ENCODE results near the gene CPNE5. TPM values are rescaled to one million over a fixed set of nuclear protein-coding genes. Genes with fewer than 3 reads are reported as not detected.
"Not testable (repeated sequence)": the region's sequence is repeated elsewhere in the genome, so short reads cannot be mapped to it uniquely, and the experiment has no call there.

Gene CPNE5
- total RNA-seq, 2 experiments from 2014 or later: 1.2 to 1.7 TPM

DNA sequence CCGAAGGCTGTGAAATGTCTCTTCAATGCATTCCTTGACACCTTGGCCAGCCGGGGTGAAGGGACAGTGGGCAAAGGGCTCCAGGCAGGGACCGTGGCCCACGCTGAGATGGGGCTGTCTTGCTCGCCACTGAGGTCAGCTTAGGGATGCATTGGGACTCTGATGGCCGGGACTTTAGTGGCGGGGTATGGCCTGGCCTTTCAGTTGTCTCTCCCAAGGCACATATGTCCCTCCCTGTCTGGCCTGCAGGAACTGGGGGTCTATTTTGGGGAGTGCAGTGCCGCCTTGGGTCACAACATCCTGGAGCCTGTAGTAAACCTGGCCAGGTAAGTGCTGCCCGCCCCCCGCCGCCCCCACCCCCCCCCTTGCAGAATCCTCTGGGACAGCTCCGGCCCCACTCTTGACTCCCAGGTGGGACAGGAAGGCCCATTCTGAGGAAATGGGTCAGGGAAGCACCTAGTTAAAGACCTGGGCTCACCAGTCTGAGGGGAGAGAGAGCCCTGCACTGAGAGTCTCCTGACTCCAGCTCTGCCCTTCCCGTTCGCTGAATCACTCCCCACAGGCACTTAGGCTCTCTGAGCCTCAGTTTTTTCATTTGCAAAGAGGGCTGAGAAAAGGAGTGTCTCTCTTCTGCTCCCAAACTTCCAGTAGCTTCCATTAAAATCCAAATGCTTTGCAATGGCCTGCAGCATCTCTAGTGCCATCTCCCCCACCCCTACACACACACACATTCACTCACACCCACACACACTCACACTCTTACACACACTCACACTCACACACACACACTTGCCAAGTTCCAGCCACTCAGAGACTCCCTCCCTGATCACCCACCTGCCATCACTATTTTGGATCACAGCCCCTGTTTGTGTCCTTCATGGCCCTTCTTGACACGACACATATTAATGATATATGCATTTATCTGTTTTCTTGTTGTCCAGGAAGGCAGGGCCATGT, 108.5 kb downstream of the CPNE5 start:
- H3K9me3 Mint-ChIP-seq: no peaks in the 10 kb centered on the region
- DNase-seq: no peak
- CTCF ChIA-PET: interaction anchor here (1.6 to 4.7 kb wide), 2 partner anchors 29 to 116 kb away, joined by 4 to 20 read pairs; no protein-coding TSS in a partner anchor
- H3K36me3 Mint-ChIP-seq (ENCODE audit: low read depth): peaks cover 1% of the 10 kb centered on the region
- no peak overlapping the region for H3K4me3 Mint-ChIP-seq
- H3K4me1 Mint-ChIP-seq (ENCODE audit: low read depth): peaks cover 39% of the 10 kb centered on the region
- intact Hi-C loops (cut with micrococcal nuclease): no loop called here
- no peak overlapping the region for H3K27ac Mint-ChIP-seq
- no peaks in the 10 kb centered on the region for H3K27me3 Mint-ChIP-seq (ENCODE audit: low read depth)

DNA sequence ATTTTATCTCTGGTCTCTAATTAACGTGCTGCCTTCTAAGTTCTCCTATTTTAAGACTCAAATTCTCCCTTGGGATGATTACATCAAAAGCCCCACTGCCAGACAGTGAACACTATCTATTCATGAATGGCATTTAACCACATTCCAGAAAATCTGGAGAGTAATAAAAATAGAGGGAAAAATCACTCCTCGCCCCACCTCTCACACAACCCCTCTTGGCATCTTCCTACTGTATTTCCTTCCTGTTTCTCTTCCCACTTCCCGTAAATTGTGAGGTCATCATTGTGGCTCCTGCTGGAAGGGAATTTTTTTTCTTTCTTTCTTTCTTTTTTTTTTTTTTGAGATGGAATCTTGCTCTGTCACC, 110.1 kb downstream of the CPNE5 start:
- Mint-ChIP-seq H3K9me3 (no peaks in the 10 kb centered on the region), H3K4me3 (no peak overlapping the region), H3K27me3 (ENCODE audit: low read depth) (no peaks in the 10 kb centered on the region), H3K36me3 (ENCODE audit: low read depth) (no peaks in the 10 kb centered on the region), H3K4me1 (ENCODE audit: low read depth) (peaks cover 25% of the 10 kb centered on the region), H3K27ac (no peak overlapping the region)
- DNase-seq: no peak
- CTCF ChIA-PET: interaction anchor here (1.2 to 4.7 kb wide), 2 partner anchors 31 to 54 kb away, joined by 3 to 20 read pairs; no protein-coding TSS in a partner anchor
- intact Hi-C loops (cut with micrococcal nuclease): no loop called here

DNA sequence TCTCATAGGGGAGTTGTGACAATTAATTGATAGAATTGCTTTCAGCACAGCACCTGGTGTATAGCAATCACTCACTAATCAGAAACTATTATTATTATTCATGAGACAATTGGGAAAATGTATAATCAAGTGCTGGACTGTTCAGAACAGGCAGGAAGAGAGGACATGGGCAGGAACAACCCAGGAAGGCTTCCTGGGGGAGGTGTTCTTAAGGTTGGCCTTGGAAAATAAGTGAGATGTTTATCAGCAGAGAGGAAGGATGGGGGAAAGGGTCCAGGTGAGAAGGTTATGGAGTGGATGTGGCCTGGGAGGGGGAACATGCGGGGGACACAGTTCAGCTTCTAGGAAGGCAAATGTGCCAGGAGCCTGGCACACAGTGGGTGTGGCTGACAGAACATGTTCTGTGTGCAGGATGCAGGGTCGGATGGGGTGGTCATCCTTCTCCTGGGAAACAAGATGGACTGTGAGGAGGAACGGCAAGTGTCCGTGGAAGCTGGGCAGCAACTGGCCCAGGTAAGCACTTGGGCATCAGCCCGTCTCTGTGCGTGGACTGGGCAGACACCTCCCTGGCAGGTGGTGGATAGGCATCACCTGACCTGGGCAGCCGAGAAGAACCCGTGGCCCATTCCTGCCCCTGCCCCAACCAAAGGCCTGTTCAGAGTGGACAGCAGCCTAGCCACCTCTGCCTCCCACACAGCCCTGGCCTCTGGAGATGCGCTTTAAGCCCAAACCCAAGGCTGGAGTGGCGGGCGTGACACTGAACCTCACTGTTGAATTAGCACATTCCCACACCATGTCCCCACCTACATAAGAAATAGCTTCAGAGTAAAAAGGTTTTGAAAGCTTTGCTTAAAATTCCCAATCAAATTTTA, 110.7 kb downstream of the CPNE5 start:
- CTCF ChIA-PET: interaction anchor here (1.2 to 4.7 kb wide), 3 partner anchors 31 to 114 kb away, joined by 3 to 20 read pairs (median 8); no protein-coding TSS in a partner anchor

DNA sequence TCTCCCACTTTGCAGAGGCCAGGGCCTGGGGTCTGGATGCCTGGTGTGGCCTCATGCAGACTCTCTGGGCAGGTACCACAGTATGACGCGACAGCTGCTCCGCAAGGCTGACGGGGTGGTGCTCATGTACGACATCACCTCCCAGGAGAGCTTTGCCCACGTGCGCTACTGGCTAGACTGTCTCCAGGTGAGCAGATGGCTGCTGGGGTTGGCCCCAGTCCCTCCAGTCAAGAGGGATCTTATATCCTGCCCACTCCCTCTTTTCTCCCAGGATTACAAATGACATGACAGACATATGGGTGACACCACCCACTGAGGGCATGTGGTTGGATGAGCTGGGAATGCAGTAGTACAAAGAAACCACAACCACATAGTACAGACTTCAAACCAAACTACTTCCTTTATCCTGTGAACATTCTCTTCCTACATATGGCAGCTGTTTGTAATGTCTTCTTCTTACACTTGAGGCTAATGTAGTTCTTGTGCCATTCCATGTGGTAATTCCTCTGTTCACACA, 111.7 kb downstream of the CPNE5 start:
- peaks cover 14% of the 10 kb centered on the region for H3K4me1 Mint-ChIP-seq (ENCODE audit: low read depth)
- no peaks in the 10 kb centered on the region for H3K27me3 Mint-ChIP-seq (ENCODE audit: low read depth)
- no peaks in the 10 kb centered on the region for H3K36me3 Mint-ChIP-seq (ENCODE audit: low read depth)
- H3K9me3 Mint-ChIP-seq: no peaks in the 10 kb centered on the region
- no peak overlapping the region for H3K4me3 Mint-ChIP-seq
- peak; percentile 13 for DNase-seq
- CTCF ChIA-PET: interaction anchor here (2.0 to 4.7 kb wide), 2 partner anchors 32 to 113 kb away, joined by 8 to 20 read pairs; no protein-coding TSS in a partner anchor
- no peak overlapping the region for H3K27ac Mint-ChIP-seq
- intact Hi-C loops (cut with micrococcal nuclease): no loop called here

More for the DNA sequence above, 110.7 kb downstream of the CPNE5 start:
- no peaks in the 10 kb centered on the region for H3K27me3 Mint-ChIP-seq (ENCODE audit: low read depth)
- no peak overlapping the region for H3K4me3 Mint-ChIP-seq
- H3K36me3 Mint-ChIP-seq (ENCODE audit: low read depth): no peaks in the 10 kb centered on the region
- no peaks in the 10 kb centered on the region for H3K9me3 Mint-ChIP-seq
- no peak overlapping the region for H3K27ac Mint-ChIP-seq
- peaks cover 21% of the 10 kb centered on the region for H3K4me1 Mint-ChIP-seq (ENCODE audit: low read depth)
- intact Hi-C loops (cut with micrococcal nuclease): no loop called here
- peak; percentile 4 for DNase-seq

DNA sequence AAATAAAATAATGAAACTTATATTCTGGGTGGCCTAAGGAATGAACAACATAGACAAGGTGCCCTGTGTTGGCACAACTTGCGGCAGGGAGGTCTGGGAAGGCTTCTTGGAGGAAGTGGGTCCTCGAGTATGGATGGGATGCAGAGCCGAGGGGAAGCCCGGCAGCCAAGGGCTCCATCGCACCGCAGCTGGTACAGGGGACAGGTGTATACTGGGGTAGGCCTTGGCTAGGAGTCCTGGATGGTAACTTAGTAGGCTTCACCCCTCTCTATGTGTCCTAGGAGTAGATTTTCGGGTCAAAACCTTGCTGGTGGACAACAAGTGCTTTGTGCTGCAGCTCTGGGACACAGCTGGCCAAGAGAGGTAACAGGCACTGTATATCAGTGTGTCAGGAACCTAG, 113.7 kb downstream of the CPNE5 start:
- Mint-ChIP-seq H3K4me3 (no peak overlapping the region), H3K27me3 (ENCODE audit: low read depth) (no peaks in the 10 kb centered on the region), H3K9me3 (no peaks in the 10 kb centered on the region), H3K27ac (no peak overlapping the region), H3K36me3 (ENCODE audit: low read depth) (no peaks in the 10 kb centered on the region), H3K4me1 (ENCODE audit: low read depth) (peaks cover 13% of the 10 kb centered on the region)
- peak; percentile 3 for DNase-seq
- CTCF ChIA-PET: interaction anchor here (0.7 to 4.7 kb wide), 6 partner anchors 34 to 313 kb away, joined by 3 to 26 read pairs (median 10); no protein-coding TSS in a partner anchor
- intact Hi-C loops (cut with micrococcal nuclease): no loop called here

DNA sequence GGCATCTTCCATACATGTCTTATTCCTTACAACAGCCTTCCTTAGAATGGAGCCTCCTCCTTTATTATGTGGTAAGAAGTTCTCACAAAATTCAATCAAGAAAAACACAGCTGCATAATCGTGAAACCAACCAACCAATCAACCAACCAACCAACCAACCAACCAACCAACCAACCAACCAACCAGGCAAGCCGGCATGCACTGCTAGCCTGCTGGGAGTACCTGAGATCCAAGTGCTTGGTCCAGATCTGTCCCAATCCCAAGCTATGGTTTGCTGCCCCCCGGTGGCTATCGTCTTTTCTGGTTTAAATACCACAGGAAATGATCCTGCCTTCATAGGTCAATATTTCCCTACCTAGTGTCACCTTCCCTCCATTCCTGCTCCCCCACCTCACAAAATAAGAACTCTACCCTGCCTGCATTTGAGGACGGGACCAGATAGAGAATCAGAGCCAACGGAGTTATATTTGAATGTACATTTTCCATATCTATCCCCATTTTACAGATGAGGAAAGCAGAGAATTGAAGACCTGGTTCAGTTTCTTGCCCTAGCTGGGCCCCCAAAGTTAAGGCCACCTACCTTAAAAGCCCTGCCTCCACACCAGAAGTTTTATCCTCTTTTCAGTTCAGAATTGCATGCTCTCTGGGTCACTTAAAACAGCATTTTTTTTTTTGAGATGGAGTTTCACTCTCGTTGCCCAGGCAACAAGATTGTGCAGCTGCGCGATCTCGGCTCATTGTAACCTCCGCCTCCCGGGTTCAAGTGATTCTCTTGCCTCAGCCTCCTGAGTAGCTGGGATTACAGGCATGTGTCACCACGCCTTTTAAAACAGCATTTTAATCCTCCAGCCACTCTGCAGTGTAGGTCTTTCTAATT, 114.5 kb downstream of the CPNE5 start:
- H3K27ac Mint-ChIP-seq: no peak overlapping the region

DNA sequence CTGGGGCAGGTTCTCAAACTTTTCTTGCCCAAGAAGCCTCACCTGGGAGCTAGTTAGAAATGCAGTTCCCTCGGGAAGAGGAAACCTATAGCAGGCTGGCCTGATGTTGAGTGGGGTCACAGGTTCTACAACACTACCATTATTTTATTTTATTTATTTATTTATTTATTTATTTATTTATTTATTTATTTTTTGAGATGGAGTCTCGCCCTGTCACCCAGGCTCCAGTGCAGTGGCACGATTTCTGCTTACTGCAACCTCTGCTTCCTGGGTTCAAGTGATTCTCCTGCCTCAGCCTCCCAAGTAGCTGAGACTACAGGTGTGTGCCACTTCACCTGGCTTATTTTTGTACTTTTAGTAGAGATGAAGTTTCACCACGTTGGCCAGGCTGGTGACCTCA, 115.3 kb downstream of the CPNE5 start:
- DNase-seq; H3K27ac Mint-ChIP-seq; H3K27me3 Mint-ChIP-seq (ENCODE audit: low read depth); H3K4me3 Mint-ChIP-seq; H3K9me3 Mint-ChIP-seq; H3K36me3 Mint-ChIP-seq (ENCODE audit: low read depth): not testable (repeated sequence)
- H3K4me1 Mint-ChIP-seq (ENCODE audit: low read depth): peaks cover 13% of the 10 kb centered on the region
- CTCF ChIA-PET: interaction anchor here (0.7 to 3.8 kb wide), 13 partner anchors 9 to 127 kb away, joined by 3 to 26 read pairs (median 3); no protein-coding TSS in a partner anchor
- intact Hi-C loops (cut with micrococcal nuclease): loop anchor here (1.0 kb wide), 4 partner anchors 35 to 109 kb away; no protein-coding TSS in a partner anchor

More for the DNA sequence above, 114.5 kb downstream of the CPNE5 start:
- DNase-seq: peak; percentile 88
- Mint-ChIP-seq H3K4me1 (ENCODE audit: low read depth) (peaks cover 13% of the 10 kb centered on the region), H3K27me3 (ENCODE audit: low read depth) (no peaks in the 10 kb centered on the region), H3K36me3 (ENCODE audit: low read depth) (no peaks in the 10 kb centered on the region), H3K4me3 (no peak overlapping the region), H3K9me3 (no peaks in the 10 kb centered on the region)
- intact Hi-C loops (cut with micrococcal nuclease): loop anchor here (1.0 kb wide), 4 partner anchors 35 to 109 kb away; no protein-coding TSS in a partner anchor
- CTCF ChIA-PET: interaction anchor here (0.7 to 3.8 kb wide), 16 partner anchors 9 to 312 kb away, joined by 3 to 26 read pairs (median 3); no protein-coding TSS in a partner anchor

DNA sequence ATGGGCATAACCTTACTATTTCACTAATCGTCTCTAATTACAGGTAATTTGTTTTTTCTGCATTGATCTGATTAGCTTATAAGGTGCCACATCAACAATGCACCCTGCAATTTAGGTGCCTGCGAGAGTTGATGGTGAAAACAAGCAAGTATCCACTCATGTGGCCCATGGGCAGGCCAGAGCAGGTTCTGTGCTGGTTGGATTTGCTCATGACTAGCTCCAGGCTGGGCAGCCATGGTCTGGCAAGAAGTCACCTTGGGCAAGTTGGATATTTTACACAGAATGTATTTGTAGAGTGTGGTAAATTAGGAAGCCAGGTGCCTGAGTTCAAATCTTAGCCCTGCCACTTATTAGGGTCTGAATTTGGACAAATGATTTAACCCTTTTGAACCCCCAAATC, 116.4 kb downstream of the CPNE5 start:
- CTCF ChIA-PET: interaction anchor here (0.9 to 3.8 kb wide), 4 partner anchors 36 to 107 kb away, joined by 3 to 26 read pairs (median 14); no protein-coding TSS in a partner anchor
- no peak overlapping the region for H3K4me3 Mint-ChIP-seq
- intact Hi-C loops (cut with micrococcal nuclease): no loop called here

DNA sequence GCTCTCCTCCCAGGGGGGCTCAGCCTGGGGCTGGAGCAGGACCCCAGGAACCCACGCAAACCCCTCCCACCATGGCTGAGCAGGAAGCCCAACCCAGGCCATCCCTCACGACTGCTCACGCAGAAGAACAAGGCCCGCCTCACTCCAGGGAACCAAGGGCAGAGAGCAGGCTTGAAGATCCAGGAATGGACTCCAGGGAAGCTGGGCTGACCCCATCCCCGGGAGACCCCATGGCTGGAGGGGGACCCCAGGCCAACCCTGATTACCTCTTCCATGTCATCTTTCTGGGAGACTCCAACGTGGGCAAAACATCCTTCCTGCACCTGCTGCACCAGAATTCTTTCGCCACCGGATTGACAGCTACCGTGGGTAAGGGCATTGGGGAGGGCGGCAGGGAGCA, 116.9 kb downstream of the CPNE5 start:
- Mint-ChIP-seq H3K9me3 (no peaks in the 10 kb centered on the region), H3K4me3 (no peak overlapping the region), H3K4me1 (ENCODE audit: low read depth) (peaks cover 4% of the 10 kb centered on the region), H3K36me3 (ENCODE audit: low read depth) (no peaks in the 10 kb centered on the region), H3K27ac (no peak overlapping the region), H3K27me3 (ENCODE audit: low read depth) (no peaks in the 10 kb centered on the region)
- DNase-seq: no peak
- CTCF ChIA-PET: interaction anchor here (0.9 to 3.8 kb wide), 4 partner anchors 36 to 107 kb away, joined by 3 to 26 read pairs (median 14); no protein-coding TSS in a partner anchor
- intact Hi-C loops (cut with micrococcal nuclease): no loop called here

More for the DNA sequence above, 116.4 kb downstream of the CPNE5 start:
- Mint-ChIP-seq H3K36me3 (ENCODE audit: low read depth) (no peaks in the 10 kb centered on the region), H3K9me3 (no peaks in the 10 kb centered on the region), H3K4me1 (ENCODE audit: low read depth) (peaks cover 9% of the 10 kb centered on the region), H3K27ac (no peak overlapping the region), H3K27me3 (ENCODE audit: low read depth) (no peaks in the 10 kb centered on the region)
- no peak for DNase-seq

DNA sequence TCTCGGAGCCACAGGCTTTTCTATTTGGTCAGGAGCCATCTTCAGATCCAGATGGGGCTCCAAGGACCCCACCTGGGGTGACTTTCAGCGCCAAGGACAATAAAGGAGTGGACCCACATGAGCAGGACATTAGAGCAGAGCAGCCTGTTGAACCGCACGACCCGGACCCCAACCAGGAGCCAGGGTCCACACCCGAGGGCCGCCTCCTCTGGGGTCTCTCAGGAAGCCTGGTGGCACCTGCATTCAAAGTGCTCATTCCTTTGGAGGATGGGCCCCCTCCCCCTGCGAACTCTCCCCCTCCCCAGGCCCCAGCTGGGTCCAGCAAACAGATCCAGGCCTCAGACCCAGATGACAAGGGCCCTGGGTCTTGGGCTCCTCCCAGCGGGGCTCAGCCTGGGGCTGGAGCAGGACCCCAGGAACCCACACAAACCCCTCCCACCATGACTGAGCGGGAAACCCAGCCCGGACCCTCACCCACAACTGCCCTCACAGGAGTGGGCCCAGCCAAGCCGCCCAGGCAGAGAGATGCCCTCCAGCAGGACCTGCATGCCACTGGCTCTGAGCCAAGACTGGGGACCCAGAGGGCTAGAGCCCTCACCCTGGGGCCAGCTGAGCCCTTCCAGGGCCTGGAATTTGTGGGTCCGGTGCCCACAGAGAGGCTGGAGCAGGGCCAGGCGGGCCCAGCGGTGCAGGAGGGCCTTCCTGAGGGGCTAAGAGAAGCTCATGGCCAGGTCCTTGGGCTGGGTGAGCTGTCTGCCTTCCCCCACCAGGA, 117.7 kb downstream of the CPNE5 start:
- Mint-ChIP-seq H3K27me3 (ENCODE audit: low read depth) (no peaks in the 10 kb centered on the region), H3K9me3 (no peaks in the 10 kb centered on the region), H3K4me3 (no peak overlapping the region), H3K4me1 (ENCODE audit: low read depth) (peaks cover 4% of the 10 kb centered on the region), H3K36me3 (ENCODE audit: low read depth) (no peaks in the 10 kb centered on the region), H3K27ac (no peak overlapping the region)
- intact Hi-C loops (cut with micrococcal nuclease): no loop called here
- DNase-seq: no peak
- CTCF ChIA-PET: no interaction called here

All from activated naive CD4-positive, alpha-beta T cell treated with anti-CD3 and anti-CD28 coated beads for 36 hours (primary cell).